ENCODE data around the gene KAT5. TPM values are rescaled to one million over a fixed set of nuclear protein-coding genes. Genes with fewer than 3 reads are reported as not detected.

KAT5 gene
- total and polyA plus RNA-seq, 2 experiments from 2014 or later: 33.3 to 34.8 TPM

GRCh38 chr11:65685981-65686380 is 26.1 kb upstream of the KAT5 start:
- no peaks in the 10 kb centered on the region for H3F3A ChIP-seq (replicated peaks; ENCODE audit: low read depth)
- 0 out of 2 replicates have a peak, but pooled peaks cover 6% of the 10 kb centered on the region for H3K4me1 ChIP-seq (ENCODE audit: insufficient read depth)
- H4K20me1 ChIP-seq (replicated peaks; ENCODE audit: insufficient read depth): no peaks in the 10 kb centered on the region
- ATAC-seq (peak; percentile 50), DNase-seq (ENCODE audit: low spot score) (peak; percentile 20)
- no peaks in the 10 kb centered on the region for H3K36me3 Mint-ChIP-seq (ENCODE audit: low read depth)
- no peak overlapping the region for H3K4me2 ChIP-seq
- no peaks in the 10 kb centered on the region for H3K27me3 ChIP-seq (ENCODE audit: insufficient read depth)
- no peaks in the 10 kb centered on the region for H3K79me2 ChIP-seq (replicated peaks; ENCODE audit: insufficient read depth)
- no peaks in the 10 kb centered on the region for H3K9me2 ChIP-seq (ENCODE audit: insufficient read depth)
- no peak overlapping the region for H3K4me3 ChIP-seq
- TF ChIP-seq, protein P1, sequence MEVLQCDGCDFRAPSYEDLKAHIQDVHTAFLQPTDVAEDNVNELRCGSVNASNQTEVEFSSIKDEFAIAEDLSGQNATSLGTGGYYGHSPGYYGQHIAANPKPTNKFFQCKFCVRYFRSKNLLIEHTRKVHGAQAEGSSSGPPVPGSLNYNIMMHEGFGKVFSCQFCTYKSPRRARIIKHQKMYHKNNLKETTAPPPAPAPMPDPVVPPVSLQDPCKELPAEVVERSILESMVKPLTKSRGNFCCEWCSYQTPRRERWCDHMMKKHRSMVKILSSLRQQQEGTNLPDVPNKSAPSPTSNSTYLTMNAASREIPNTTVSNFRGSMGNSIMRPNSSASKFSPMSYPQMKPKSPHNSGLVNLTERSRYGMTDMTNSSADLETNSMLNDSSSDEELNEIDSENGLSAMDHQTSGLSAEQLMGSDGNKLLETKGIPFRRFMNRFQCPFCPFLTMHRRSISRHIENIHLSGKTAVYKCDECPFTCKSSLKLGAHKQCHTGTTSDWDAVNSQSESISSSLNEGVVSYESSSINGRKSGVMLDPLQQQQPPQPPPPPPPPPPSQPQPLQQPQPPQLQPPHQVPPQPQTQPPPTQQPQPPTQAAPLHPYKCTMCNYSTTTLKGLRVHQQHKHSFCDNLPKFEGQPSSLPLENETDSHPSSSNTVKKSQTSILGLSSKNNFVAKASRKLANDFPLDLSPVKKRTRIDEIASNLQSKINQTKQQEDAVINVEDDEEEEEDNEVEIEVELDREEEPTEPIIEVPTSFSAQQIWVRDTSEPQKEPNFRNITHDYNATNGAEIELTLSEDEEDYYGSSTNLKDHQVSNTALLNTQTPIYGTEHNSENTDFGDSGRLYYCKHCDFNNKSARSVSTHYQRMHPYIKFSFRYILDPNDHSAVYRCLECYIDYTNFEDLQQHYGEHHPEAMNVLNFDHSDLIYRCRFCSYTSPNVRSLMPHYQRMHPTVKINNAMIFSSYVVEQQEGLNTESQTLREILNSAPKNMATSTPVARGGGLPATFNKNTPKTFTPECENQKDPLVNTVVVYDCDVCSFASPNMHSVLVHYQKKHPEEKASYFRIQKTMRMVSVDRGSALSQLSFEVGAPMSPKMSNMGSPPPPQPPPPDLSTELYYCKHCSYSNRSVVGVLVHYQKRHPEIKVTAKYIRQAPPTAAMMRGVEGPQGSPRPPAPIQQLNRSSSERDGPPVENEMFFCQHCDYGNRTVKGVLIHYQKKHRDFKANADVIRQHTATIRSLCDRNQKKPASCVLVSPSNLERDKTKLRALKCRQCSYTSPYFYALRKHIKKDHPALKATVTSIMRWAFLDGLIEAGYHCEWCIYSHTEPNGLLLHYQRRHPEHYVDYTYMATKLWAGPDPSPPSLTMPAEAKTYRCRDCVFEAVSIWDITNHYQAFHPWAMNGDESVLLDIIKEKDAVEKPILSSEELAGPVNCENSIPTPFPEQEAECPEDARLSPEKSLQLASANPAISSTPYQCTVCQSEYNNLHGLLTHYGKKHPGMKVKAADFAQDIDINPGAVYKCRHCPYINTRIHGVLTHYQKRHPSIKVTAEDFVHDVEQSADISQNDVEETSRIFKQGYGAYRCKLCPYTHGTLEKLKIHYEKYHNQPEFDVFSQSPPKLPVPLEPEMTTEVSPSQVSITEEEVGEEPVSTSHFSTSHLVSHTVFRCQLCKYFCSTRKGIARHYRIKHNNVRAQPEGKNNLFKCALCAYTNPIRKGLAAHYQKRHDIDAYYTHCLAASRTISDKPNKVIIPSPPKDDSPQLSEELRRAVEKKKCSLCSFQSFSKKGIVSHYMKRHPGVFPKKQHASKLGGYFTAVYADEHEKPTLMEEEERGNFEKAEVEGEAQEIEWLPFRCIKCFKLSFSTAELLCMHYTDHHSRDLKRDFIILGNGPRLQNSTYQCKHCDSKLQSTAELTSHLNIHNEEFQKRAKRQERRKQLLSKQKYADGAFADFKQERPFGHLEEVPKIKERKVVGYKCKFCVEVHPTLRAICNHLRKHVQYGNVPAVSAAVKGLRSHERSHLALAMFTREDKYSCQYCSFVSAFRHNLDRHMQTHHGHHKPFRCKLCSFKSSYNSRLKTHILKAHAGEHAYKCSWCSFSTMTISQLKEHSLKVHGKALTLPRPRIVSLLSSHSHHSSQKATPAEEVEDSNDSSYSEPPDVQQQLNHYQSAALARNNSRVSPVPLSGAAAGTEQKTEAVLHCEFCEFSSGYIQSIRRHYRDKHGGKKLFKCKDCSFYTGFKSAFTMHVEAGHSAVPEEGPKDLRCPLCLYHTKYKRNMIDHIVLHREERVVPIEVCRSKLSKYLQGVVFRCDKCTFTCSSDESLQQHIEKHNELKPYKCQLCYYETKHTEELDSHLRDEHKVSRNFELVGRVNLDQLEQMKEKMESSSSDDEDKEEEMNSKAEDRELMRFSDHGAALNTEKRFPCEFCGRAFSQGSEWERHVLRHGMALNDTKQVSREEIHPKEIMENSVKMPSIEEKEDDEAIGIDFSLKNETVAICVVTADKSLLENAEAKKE (CRISPR knock-in tag; IDR thresholded peaks at IDR 0.05): no peak
- TF ChIP-seq EZH2 (IDR thresholded peaks at IDR 0.05; ENCODE audit: low read depth, unreplicated experiment): no peak
- TF ChIP-seq CTCF (conservative IDR thresholded peaks at IDR 0.05; ENCODE audit: low read depth in 2 of 2): no peak
- no peak for TF ChIP-seq ZNF331 (CRISPR knock-in tag; IDR thresholded peaks at IDR 0.05; ENCODE audit: low read depth)
- TF ChIP-seq, protein P2, sequence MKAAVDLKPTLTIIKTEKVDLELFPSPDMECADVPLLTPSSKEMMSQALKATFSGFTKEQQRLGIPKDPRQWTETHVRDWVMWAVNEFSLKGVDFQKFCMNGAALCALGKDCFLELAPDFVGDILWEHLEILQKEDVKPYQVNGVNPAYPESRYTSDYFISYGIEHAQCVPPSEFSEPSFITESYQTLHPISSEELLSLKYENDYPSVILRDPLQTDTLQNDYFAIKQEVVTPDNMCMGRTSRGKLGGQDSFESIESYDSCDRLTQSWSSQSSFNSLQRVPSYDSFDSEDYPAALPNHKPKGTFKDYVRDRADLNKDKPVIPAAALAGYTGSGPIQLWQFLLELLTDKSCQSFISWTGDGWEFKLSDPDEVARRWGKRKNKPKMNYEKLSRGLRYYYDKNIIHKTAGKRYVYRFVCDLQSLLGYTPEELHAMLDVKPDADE (IDR thresholded peaks at IDR 0.05): no peak
- no peak for TF ChIP-seq POLR2AphosphoS5 (IDR thresholded peaks at IDR 0.05; ENCODE audit: low read depth)
- no peak for TF ChIP-seq STAT1 (IDR thresholded peaks at IDR 0.05; ENCODE audit: unreplicated experiment)
- no peak for TF ChIP-seq CREB1 (CRISPR knock-in tag; IDR thresholded peaks at IDR 0.05; ENCODE audit: low read depth)
- no peak for TF ChIP-seq EZH2phosphoT487 (IDR thresholded peaks at IDR 0.05; ENCODE audit: unreplicated experiment)
- TF ChIP-seq JUNB (IDR thresholded peaks at IDR 0.05; ENCODE audit: unreplicated experiment): no peak
- TF ChIP-seq NANOG (IDR thresholded peaks at IDR 0.05; ENCODE audit: borderline replicate concordance): no peak
- no peak for TF ChIP-seq ZNF114 (CRISPR knock-in tag; IDR thresholded peaks at IDR 0.05)
- no peak for TF ChIP-seq REST (IDR thresholded peaks at IDR 0.05; ENCODE audit: unreplicated experiment)
- H3K36me3 ChIP-seq (ENCODE audit: insufficient read depth): no peaks in the 10 kb centered on the region
- no peak overlapping the region for H3K4me3 Mint-ChIP-seq
- peaks cover 5% of the 10 kb centered on the region; the same call in 1 of the 3 replicates for H3K4me1 Mint-ChIP-seq
- peaks cover 2% of the 10 kb centered on the region for H3K27me3 Mint-ChIP-seq (ENCODE audit: insufficient read depth, low read depth, poor library complexity)
- no peaks in the 10 kb centered on the region; the same call in 2 of the 3 replicates for H3K9me3 Mint-ChIP-seq
- no peak overlapping the region for H3K27ac Mint-ChIP-seq
- H2AFZ ChIP-seq: no peak overlapping the region
- no peak overlapping the region for H3K27ac ChIP-seq (ENCODE audit: low read depth)

Data from GM23338 (cell line).